ENCODE data around the gene NEU2.
"Not testable (repeated sequence)": the region's sequence is repeated elsewhere in the genome, so short reads cannot be mapped to it uniquely, and the experiment has no call there.

Gene NEU2

GRCh38 chr2:233056961-233057605, 24.6 kb downstream of the NEU2 start:
- no peak for DNase-seq (ENCODE audit: low read depth, low spot score)

GRCh38 chr2:233058717-233059546, 26.5 kb downstream of the NEU2 start:
- no peak for DNase-seq (ENCODE audit: low read depth, low spot score)

GRCh38 chr2:233059547-233059796, 27.0 kb downstream of the NEU2 start:
- DNase-seq (ENCODE audit: low read depth, low spot score), result no peak

- DNase-seq (ENCODE audit: low read depth, low spot score), result peak; percentile 59
Measured at GRCh38 chr2:233059797-233060500, 27.5 kb downstream of the NEU2 start, which contains the start of gene INPP5D. Gene INPP5D (plus strand): TSS chr2:233060342. CDS start chr2:233060479, 137 bp downstream.

- DNase-seq (ENCODE audit: low read depth, low spot score), result no peak
Measured at GRCh38 chr2:233060501-233060979, 28.1 kb downstream of the NEU2 start.

- DNase-seq (ENCODE audit: low read depth, low spot score), result no peak
Measured at GRCh38 chr2:233060980-233061590, 28.6 kb downstream of the NEU2 start.

- no peak for DNase-seq (ENCODE audit: low read depth, low spot score)
Measured at GRCh38 chr2:233061591-233062450, 29.3 kb downstream of the NEU2 start.

- no peak for DNase-seq (ENCODE audit: low read depth, low spot score)
Measured at GRCh38 chr2:233062451-233062850, 30.0 kb downstream of the NEU2 start.

- no peak for DNase-seq (ENCODE audit: low read depth, low spot score)
Measured at GRCh38 chr2:233062946-233063268, 30.4 kb downstream of the NEU2 start.

GRCh38 chr2:233063269-233063975, 30.9 kb downstream of the NEU2 start:
- no peak for DNase-seq (ENCODE audit: low read depth, low spot score)

- DNase-seq (ENCODE audit: low read depth, low spot score), result no peak
Measured at GRCh38 chr2:233063976-233064411, 31.5 kb downstream of the NEU2 start.

- DNase-seq (ENCODE audit: low read depth, low spot score), result no peak
Measured at GRCh38 chr2:233064530-233065199, 32.2 kb downstream of the NEU2 start.

GRCh38 chr2:233065200-233065589, 32.7 kb downstream of the NEU2 start:
- not testable (repeated sequence) for DNase-seq (ENCODE audit: low read depth, low spot score)

GRCh38 chr2:233065954-233066470, 33.5 kb downstream of the NEU2 start:
- no peak for DNase-seq (ENCODE audit: low read depth, low spot score)

- DNase-seq (ENCODE audit: low read depth, low spot score), result no peak
Measured at GRCh38 chr2:233068762-233069418, 36.4 kb downstream of the NEU2 start.

- DNase-seq (ENCODE audit: low read depth, low spot score), result no peak
Measured at GRCh38 chr2:233072838-233073237, 40.4 kb downstream of the NEU2 start.

GRCh38 chr2:233074106-233074505, 41.6 kb downstream of the NEU2 start:
- DNase-seq (ENCODE audit: low read depth, low spot score), result no peak

- no peak for DNase-seq (ENCODE audit: low read depth, low spot score)
Measured at GRCh38 chr2:233075141-233075965, 42.9 kb downstream of the NEU2 start.
